Activated naive CD8-positive, alpha-beta T cell treated with anti-CD3 and anti-CD28 coated beads, Interleukin-2, amount 50 U/mL, for 24 hours (primary cell): ENCODE measurements around the gene LTB4R2.

Experiments
- ATAC-seq: fragments of 150-1000 bp; cut with Tn5 transposase; one replicate; pipeline ENCODE4 v1.10.0; 2021
- DNase-seq: peaks from one replicate; pipeline ENCODE4 v3.0.0; 2021
- H3K27ac Mint-ChIP-seq: one replicate; pipeline ENCODE4 v1.8.0; 2021; ENCODE audit warnings: mild to moderate bottlenecking, mixed read lengths
- H3K27me3 Mint-ChIP-seq: one replicate; pipeline ENCODE4 v1.8.0; 2021; ENCODE audit warnings: mixed read lengths
- H3K36me3 Mint-ChIP-seq: one replicate; pipeline ENCODE4 v1.8.0; 2021; ENCODE audit warnings: low read depth, mixed read lengths
- H3K4me1 Mint-ChIP-seq: one replicate; pipeline ENCODE4 v1.8.0; 2021; ENCODE audit warnings: mixed read lengths
- H3K4me3 Mint-ChIP-seq: one replicate; pipeline ENCODE4 v1.8.0; 2021; ENCODE audit warnings: mild to moderate bottlenecking, moderate library complexity, mixed read lengths
- H3K9me3 Mint-ChIP-seq: one replicate; pipeline ENCODE4 v1.8.0; 2021; ENCODE audit warnings: mixed read lengths

LTB4R2 gene

GRCh38 chr14:24300326-24300980, 9.5 kb upstream of the LTB4R2 start:
- H3K27ac Mint-ChIP-seq = peak overlapping the region; percentile 91
- no peaks in the 10 kb centered on the region for H3K27me3 Mint-ChIP-seq
- peaks cover 55% of the 10 kb centered on the region for H3K4me1 Mint-ChIP-seq
- DNase-seq (no peak), ATAC-seq (no peak)
- H3K36me3 Mint-ChIP-seq = peaks cover 36% of the 10 kb centered on the region
- no peaks in the 10 kb centered on the region for H3K9me3 Mint-ChIP-seq
- peak overlapping the region; percentile 92 for H3K4me3 Mint-ChIP-seq

- ATAC-seq = no peak
- Mint-ChIP-seq H3K36me3 (peaks cover 60% of the 10 kb centered on the region), H3K4me3 (no peak overlapping the region), H3K27me3 (no peaks in the 10 kb centered on the region), H3K9me3 (no peaks in the 10 kb centered on the region), H3K4me1 (peaks cover 37% of the 10 kb centered on the region), H3K27ac (no peak overlapping the region)
- no peak for DNase-seq
Observed at GRCh38 chr14:24304019-24304387, 5.9 kb upstream of the LTB4R2 start.

- Mint-ChIP-seq H3K36me3 (peaks cover 51% of the 10 kb centered on the region), H3K4me1 (peaks cover 36% of the 10 kb centered on the region), H3K27me3 (no peaks in the 10 kb centered on the region), H3K9me3 (no peaks in the 10 kb centered on the region), H3K4me3 (no peak overlapping the region), H3K27ac (no peak overlapping the region)
- ATAC-seq (no peak), DNase-seq (no peak)
Observed at GRCh38 chr14:24307156-24307574, 2.8 kb upstream of the LTB4R2 start.

GRCh38 chr14:24307575-24308341, 2.2 kb upstream of the LTB4R2 start, which contains the start of gene CIDEB:
TSS of gene CIDEB (minus strand) at chr14:24307977. CDS start at chr14:24307858, 119 bp downstream.
- Mint-ChIP-seq H3K4me1 (peaks cover 42% of the 10 kb centered on the region), H3K27ac (peak within 1 kb of the TSS; percentile 4), H3K4me3 (no peak within 1 kb of the TSS), H3K36me3 (peaks cover 51% of the 10 kb centered on the region), H3K27me3 (no peaks in the 10 kb centered on the region), H3K9me3 (no peaks in the 10 kb centered on the region)
- no peak for ATAC-seq
- DNase-seq = peak; percentile 71

GRCh38 chr14:24308342-24309124, 1.4 kb upstream of the LTB4R2 start:
- DNase-seq (no peak), ATAC-seq (no peak)
- Mint-ChIP-seq H3K27me3 (no peaks in the 10 kb centered on the region), H3K9me3 (no peaks in the 10 kb centered on the region), H3K4me1 (peaks cover 50% of the 10 kb centered on the region), H3K4me3 (no peak overlapping the region), H3K36me3 (peaks cover 48% of the 10 kb centered on the region), H3K27ac (no peak overlapping the region)

GRCh38 chr14:24310265-24310645, 315 bp downstream of the LTB4R2 start:
- Mint-ChIP-seq H3K9me3 (no peaks in the 10 kb centered on the region), H3K4me3 (peak overlapping the region; percentile 74), H3K4me1 (peaks cover 67% of the 10 kb centered on the region), H3K27me3 (no peaks in the 10 kb centered on the region), H3K36me3 (peaks cover 44% of the 10 kb centered on the region), H3K27ac (peak overlapping the region; percentile 83)
- ATAC-seq (no peak), DNase-seq (no peak)

DNA sequence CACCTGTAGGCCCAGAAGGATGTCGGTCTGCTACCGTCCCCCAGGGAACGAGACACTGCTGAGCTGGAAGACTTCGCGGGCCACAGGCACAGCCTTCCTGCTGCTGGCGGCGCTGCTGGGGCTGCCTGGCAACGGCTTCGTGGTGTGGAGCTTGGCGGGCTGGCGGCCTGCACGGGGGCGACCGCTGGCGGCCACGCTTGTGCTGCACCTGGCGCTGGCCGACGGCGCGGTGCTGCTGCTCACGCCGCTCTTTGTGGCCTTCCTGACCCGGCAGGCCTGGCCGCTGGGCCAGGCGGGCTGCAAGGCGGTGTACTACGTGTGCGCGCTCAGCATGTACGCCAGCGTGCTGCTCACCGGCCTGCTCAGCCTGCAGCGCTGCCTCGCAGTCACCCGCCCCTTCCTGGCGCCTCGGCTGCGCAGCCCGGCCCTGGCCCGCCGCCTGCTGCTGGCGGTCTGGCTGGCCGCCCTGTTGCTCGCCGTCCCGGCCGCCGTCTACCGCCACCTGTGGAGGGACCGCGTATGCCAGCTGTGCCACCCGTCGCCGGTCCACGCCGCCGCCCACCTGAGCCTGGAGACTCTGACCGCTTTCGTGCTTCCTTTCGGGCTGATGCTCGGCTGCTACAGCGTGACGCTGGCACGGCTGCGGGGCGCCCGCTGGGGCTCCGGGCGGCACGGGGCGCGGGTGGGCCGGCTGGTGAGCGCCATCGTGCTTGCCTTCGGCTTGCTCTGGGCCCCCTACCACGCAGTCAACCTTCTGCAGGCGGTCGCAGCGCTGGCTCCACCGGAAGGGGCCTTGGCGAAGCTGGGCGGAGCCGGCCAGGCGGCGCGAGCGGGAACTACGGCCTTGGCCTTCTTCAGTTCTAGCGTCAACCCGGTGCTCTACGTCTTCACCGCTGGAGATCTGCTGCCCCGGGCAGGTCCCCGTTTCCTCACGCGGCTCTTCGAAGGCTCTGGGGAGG, 985 bp downstream of the LTB4R2 start, which contains the start of gene LTB4R:
LTB4R (plus strand) TSS at position 857 of the 959 bp plus-strand sequence. CDS start 4,150 bp downstream, outside the sequence.
- Mint-ChIP-seq H3K4me1 (peaks cover 72% of the 10 kb centered on the region), H3K9me3 (no peaks in the 10 kb centered on the region), H3K27ac (peak within 1 kb of the TSS; percentile 83), H3K36me3 (peaks cover 42% of the 10 kb centered on the region), H3K4me3 (peak within 1 kb of the TSS; percentile 74), H3K27me3 (no peaks in the 10 kb centered on the region)
- peak; percentile 87 for ATAC-seq
- peak; percentile 67 for DNase-seq

DNA sequence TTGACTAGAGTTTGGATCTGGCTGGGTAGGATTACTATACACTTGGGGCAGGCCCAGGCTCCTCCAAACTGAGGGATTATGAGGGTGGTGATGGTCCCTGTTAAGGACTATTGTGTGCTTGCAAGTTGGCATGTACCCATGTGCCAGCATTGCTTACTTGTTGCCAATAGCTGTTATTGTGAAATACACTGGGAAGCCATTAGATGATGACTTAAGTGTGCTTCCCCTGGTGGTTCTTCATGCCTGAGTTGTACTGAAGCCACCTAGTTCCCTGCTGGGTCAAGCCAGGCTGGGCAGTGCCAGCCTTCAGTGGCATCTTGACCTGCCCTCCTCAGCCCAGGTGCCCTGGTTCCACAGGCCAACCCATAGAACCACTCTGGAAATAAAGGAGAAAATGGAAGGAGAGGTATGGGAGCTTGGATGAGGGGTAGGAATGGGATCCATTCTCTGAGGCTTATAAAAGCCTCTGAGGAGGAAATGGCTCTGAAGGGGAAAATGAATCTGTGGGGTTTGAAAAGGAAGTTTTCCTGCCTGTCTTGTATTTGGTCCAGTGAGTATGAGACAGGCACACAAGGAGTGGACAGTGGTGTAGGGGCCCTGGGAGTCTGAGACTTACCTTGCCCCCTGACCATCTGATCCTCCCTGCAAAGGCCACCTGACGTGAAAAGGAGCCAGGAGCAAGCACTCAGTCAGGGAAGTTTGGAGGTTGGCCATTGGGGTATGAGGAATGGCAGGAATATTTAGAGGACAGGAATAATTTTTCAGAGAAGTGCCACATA, 2.1 kb downstream of the LTB4R2 start:
- H3K27me3 Mint-ChIP-seq = no peaks in the 10 kb centered on the region
- H3K4me3 Mint-ChIP-seq = peak overlapping the region; percentile 68
- H3K4me1 Mint-ChIP-seq = peaks cover 78% of the 10 kb centered on the region
- no peaks in the 10 kb centered on the region for H3K9me3 Mint-ChIP-seq
- DNase-seq (no peak), ATAC-seq (no peak)
- H3K27ac Mint-ChIP-seq = peak overlapping the region; percentile 39
- peaks cover 33% of the 10 kb centered on the region for H3K36me3 Mint-ChIP-seq

- DNase-seq = no peak
- peaks cover 81% of the 10 kb centered on the region for H3K4me1 Mint-ChIP-seq
- no peaks in the 10 kb centered on the region for H3K9me3 Mint-ChIP-seq
- H3K27me3 Mint-ChIP-seq = no peaks in the 10 kb centered on the region
- H3K27ac Mint-ChIP-seq = peak overlapping the region; percentile 40
- peaks cover 29% of the 10 kb centered on the region for H3K36me3 Mint-ChIP-seq
- no peak for ATAC-seq
- peak overlapping the region; percentile 68 for H3K4me3 Mint-ChIP-seq
Observed at GRCh38 chr14:24312736-24313507, 3.0 kb downstream of the LTB4R2 start.

- ATAC-seq = no peak
- DNase-seq = no peak
- Mint-ChIP-seq H3K9me3 (no peaks in the 10 kb centered on the region), H3K4me1 (peaks cover 76% of the 10 kb centered on the region), H3K27ac (peak overlapping the region; percentile 68), H3K27me3 (no peaks in the 10 kb centered on the region), H3K4me3 (peak overlapping the region; percentile 68), H3K36me3 (peaks cover 23% of the 10 kb centered on the region)
Observed at GRCh38 chr14:24313913-24314312, 4.0 kb downstream of the LTB4R2 start.

DNA sequence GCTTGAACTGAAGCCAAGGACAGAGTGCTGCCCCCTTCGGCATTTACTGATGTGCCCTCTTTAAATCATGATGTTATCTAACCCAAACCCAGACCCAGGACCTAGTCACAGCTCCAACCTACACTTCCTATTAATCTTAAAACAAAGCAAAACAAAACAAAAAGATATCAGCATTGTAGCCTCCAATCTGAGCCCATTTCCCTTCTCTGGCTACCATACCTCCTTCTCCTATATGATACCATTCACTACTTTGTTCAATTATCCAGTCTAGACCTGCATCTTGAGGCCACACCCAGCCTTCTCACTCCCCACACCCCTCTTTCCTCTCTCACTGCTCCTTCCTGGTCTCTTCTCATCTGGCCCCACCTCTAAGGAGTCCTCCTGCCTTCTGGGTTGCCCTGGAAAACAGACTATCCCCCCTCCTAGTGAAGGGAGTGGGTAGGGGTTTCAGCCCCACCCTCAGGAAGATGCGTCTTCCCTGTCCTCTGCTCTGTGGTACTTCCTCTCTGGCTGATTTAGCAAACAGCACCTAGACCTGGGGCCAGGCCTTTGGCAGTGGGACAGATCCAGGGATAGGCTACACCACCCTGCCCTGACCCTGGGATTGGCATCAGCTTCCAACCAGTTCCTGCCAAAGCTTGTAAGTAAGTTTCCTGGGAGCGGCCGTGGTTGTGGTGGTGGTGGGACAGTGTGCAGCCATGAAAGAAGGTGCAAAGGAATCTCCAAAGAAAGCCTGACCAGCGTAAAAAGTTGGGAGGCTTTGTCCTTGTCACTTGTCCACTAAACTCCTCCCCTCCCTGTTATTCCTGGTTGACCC, 4.6 kb downstream of the LTB4R2 start:
- Mint-ChIP-seq H3K4me3 (no peak overlapping the region), H3K9me3 (no peaks in the 10 kb centered on the region), H3K27me3 (no peaks in the 10 kb centered on the region), H3K36me3 (peaks cover 22% of the 10 kb centered on the region), H3K4me1 (peaks cover 70% of the 10 kb centered on the region), H3K27ac (peak overlapping the region; percentile 68)
- DNase-seq (no peak), ATAC-seq (no peak)

DNA sequence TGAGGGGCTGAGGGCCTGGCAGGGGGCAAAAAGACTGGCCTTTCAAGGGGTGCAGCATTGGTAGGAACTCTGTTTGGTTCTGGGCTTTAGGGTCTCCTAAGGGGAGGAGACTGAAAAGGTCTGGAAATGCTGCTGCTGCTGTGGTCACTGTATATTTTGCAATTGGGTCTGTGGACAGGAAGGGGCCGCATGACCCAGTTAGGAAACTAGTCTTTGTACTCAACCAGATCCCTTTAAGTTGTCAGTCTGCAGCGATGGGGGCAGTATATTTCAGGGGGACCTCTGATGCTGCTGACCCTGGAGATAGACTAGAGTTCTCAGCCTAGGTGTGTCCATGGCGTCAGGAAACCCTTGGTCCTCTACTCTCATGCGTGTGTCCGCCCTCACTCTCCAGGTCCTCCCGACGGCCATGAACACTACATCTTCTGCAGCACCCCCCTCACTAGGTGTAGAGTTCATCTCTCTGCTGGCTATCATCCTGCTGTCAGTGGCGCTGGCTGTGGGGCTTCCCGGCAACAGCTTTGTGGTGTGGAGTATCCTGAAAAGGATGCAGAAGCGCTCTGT, 5.4 kb downstream of the LTB4R2 start:
- Mint-ChIP-seq H3K4me3 (no peak overlapping the region), H3K4me1 (peaks cover 63% of the 10 kb centered on the region), H3K27ac (no peak overlapping the region), H3K36me3 (peaks cover 22% of the 10 kb centered on the region), H3K27me3 (no peaks in the 10 kb centered on the region), H3K9me3 (no peaks in the 10 kb centered on the region)
- no peak for ATAC-seq
- DNase-seq = no peak
